Omental fat pad (tissue), 4 donors: ENCODE measurements around the gene SLC4A4. TPM values are rescaled to one million over a fixed set of nuclear protein-coding genes. Genes with fewer than 3 reads are reported as not detected.

Source experiments
- ATAC-seq: fragments of 150-250 bp; one replicate; pipeline ENCODE4 v1.9.1; 2016; ENCODE audit warnings: mild to moderate bottlenecking, moderate library complexity; ENCODE audit not compliant: low FRiP score
- DNase-seq: peaks from one replicate; pipeline ENCODE4 v3.0.0-alpha.2; 2019; ENCODE audit warnings: low spot score
- total RNA-seq, 4 donors: library from RNA; depleted of rRNA; stranded (reverse); fragments of >200 nt; gene quantifications; one replicate each; pipeline ENCODE4 v1.1.0, GENCODE V29; 2016
- TF ChIP-seq, protein P1 (sequence below), 3 donors: fragments of 450-650 bp; IDR thresholded peaks; one replicate each; pipeline ENCODE4 v1.5.1; 2016 to 2017; ENCODE audit warnings: antibody characterized with exemption in 3 of 3, mild to moderate bottlenecking in 3 of 3, moderate library complexity in 2 of 3

The SLC4A4 gene
- total RNA-seq, 4 donors from 2014 or later, result 8.4 to 45.6 (median 10.2) TPM

DNA sequence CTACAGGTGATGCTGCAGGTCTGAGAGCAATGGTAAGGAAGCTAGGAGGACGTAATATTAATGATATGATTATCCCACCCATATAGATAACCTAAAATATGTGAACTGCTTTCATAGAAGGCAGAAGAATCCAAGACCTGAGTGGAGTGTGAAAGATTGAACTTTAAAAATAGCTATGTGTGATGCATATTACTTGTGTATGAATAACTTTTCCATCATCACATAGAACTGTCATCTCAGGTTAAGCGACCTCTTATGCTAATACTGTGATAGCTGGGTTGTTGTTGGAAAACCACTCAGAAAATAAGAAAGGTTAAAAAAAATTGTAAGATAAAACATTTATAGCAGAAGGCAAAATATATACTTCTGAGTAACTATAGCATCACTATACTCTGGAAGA, 90.3 kb downstream of the SLC4A4 start:
- no peak for DNase-seq
- TF ChIP-seq, protein P1, sequence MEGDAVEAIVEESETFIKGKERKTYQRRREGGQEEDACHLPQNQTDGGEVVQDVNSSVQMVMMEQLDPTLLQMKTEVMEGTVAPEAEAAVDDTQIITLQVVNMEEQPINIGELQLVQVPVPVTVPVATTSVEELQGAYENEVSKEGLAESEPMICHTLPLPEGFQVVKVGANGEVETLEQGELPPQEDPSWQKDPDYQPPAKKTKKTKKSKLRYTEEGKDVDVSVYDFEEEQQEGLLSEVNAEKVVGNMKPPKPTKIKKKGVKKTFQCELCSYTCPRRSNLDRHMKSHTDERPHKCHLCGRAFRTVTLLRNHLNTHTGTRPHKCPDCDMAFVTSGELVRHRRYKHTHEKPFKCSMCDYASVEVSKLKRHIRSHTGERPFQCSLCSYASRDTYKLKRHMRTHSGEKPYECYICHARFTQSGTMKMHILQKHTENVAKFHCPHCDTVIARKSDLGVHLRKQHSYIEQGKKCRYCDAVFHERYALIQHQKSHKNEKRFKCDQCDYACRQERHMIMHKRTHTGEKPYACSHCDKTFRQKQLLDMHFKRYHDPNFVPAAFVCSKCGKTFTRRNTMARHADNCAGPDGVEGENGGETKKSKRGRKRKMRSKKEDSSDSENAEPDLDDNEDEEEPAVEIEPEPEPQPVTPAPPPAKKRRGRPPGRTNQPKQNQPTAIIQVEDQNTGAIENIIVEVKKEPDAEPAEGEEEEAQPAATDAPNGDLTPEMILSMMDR (IDR thresholded peaks at IDR 0.05), result no peak
- ATAC-seq, result no peak

DNA sequence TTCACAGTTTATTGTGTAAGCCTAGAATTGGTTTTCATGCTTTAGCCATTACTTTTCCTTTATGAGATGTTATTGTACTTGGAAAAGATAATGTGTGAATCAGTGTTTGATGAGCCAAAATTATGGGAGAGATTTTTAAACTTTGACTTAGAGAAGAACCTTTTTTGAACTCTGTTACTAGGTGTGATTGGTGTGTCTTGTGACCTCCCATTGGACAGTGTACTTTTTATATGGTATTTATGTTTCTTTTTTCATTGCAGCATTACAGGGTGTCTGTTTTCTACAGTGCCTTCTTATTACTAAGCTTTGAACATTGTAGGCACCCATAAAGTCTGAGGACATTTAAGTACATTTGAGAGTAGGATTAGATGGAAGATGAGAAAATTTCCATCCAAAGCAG, 91.1 kb downstream of the SLC4A4 start:
- DNase-seq (no peak), ATAC-seq (no peak)
- TF ChIP-seq, protein P1 (IDR thresholded peaks at IDR 0.05), result no peak

DNA sequence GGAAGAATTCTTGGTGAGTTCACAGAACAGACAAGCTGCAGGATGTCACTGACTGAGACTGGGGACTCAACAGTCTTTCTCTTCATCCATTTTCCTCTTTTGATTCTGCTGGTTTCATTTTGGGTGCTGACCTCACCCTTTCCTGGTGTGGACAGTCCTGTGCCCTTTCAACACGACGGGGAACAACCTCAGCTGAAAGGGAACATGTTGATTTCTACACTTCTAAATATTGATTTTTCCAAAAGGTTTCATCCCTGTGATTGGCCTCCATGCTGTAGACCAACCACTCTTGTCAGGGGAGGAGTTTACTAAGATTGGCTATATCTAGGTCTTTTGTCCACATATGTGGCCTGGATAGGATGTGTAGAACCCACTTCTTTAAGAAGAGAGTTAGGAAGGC, 91.8 kb downstream of the SLC4A4 start:
- DNase-seq (no peak), ATAC-seq (no peak)

DNA sequence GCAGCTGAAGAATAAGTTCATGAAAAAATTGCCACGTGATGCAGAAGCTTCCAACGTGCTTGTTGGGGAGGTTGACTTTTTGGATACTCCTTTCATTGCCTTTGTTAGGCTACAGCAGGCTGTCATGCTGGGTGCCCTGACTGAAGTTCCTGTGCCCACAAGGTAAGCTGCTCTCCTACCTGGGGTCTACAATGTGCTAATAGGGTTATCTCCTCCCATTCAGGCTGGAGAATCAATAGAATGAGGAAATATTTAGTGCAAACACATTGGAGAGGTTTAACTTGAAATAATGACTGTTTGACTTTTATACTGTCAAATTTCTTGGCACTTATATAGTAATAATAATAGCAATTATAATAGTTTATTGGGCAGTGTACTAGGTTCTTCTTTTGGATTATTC, 101.8 kb downstream of the SLC4A4 start:
- DNase-seq, result no peak
- ATAC-seq, result no peak
- TF ChIP-seq, protein P1 (IDR thresholded peaks at IDR 0.05), result no peak

More for the DNA sequence above, 91.8 kb downstream of the SLC4A4 start:
- TF ChIP-seq, protein P1 (IDR thresholded peaks at IDR 0.05), result no peak

DNA sequence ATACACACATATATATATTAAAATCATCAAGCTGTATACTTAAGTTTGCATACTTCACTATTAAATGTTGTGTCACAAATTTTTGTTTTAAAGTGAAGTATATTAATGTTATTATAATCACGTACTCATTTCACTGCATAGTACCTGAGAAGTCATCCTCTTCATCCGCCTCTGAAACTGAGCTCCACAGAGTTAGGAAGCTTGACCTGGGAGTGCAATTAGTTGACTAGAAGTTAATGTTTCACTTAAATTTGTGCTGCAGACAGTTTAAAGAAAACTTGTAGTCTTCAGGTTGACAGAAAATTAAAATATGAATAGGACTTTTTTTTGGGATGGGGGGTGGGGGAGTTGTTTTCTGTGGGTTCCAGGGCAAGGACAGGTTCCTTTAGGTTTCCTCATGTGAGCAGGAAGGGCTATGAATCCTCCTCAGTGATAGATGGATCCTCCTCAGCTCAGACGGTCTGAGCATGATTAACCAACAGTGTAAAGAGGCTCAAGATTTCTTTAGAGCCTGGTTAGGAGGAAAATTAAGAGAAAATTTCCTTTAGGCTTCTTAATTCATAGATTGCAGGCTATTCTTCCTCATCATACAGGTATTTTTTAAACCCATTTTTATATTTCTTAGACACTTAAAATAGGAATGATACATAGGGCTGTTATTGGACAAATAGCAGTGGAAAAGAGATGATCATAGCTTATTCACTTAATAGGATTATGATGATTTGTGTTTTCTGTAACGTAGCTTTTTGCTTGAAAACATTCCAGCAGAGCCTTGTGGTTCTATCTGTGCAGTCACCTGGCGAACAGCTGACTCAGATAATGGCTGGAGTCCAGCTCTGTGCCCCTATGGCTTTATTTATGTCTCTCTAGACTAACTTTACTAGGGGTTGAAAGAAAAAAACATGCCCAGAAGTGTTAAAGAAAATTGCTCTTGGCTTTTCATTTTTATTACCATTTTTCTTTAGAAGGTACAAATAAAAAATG, 102.7 kb downstream of the SLC4A4 start:
- TF ChIP-seq, protein P1 (IDR thresholded peaks at IDR 0.05), result no peak
- ATAC-seq (no peak), DNase-seq (no peak)

DNA sequence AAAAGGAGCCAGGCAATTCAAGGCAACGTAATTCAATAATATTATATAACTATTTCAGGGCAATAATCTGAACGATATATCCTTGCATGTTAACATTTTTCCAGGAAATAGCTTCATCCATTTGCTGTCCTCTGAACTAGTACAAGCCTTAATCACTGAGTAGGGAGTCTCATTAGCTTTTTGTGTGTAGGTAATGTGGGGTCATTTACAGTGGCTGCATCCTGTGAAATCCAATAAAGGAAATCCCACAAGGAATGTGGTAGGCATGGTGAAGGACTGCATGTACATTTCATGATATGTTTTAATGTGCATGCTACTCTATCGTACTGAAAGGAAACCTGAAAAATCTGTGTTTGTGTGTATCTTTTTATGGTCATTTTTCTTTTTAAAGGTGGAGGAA, 103.5 kb downstream of the SLC4A4 start:
- no peak for DNase-seq
- ATAC-seq, result no peak
- TF ChIP-seq, protein P1 (IDR thresholded peaks at IDR 0.05), result no peak

DNA sequence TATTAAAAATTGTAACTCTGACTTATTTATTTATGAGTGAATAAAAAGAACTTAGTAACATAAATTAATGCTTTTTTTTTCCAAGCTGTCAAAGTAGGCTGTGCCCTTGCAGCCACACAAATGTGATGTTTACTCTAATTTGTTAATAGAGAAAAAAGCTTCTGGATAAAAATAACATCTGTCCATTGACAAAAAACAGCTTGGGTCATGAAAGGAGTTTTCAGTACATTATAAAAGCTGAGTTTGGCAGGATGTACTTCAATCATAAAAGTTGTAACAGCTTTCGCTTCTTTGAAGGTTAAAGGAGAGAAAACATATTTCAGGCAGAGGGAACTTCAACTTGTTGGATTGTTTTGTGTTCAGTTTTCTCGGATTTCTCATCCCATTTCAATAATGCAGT, 105.6 kb downstream of the SLC4A4 start:
- no peak for ATAC-seq
- no peak for DNase-seq
- TF ChIP-seq, protein P1 (IDR thresholded peaks at IDR 0.05), result no peak
